ENCODE data around the gene GIMD1. TPM values are rescaled to one million over a fixed set of nuclear protein-coding genes. Genes with fewer than 3 reads are reported as not detected.

GIMD1 gene
- total and polyA plus RNA-seq, 2 experiments from 2014 or later, result not detected

DNA sequence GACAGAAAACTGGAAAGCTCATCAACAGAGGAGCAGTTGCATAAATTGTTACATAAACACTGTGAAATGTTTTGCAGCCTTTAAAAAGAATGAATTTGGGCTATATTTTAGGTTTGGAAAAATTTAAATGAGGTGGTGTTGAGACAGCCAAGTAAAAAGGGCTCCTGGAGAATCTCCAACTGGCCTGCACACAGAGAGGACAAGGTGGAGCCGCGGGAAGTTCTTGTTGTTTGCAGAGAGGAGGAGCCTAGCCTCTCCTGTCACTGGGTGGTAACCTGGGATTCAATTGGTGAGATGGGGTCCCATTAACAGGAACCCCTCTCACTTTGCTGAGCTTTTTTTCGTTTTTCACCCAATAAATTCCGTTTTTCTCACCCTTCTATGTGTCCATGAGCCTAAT is 13.4 kb downstream of the GIMD1 start:
- Mint-ChIP-seq H3K4me3 (no peak overlapping the region), H3K27ac (no peak overlapping the region), H3K9me3 (no peaks in the 10 kb centered on the region), H3K4me1 (peaks cover 2% of the 10 kb centered on the region; the same call in 1 of the 3 replicates), H3K36me3 (ENCODE audit: low read depth) (no peaks in the 10 kb centered on the region), H3K27me3 (ENCODE audit: insufficient read depth, low read depth, poor library complexity) (no peaks in the 10 kb centered on the region)
- Histone ChIP-seq H3F3A (replicated peaks; ENCODE audit: low read depth) (no peaks in the 10 kb centered on the region), H3K27ac (ENCODE audit: low read depth) (no peak overlapping the region), H3K79me2 (replicated peaks; ENCODE audit: insufficient read depth) (no peaks in the 10 kb centered on the region), H3K36me3 (ENCODE audit: insufficient read depth) (no peaks in the 10 kb centered on the region), H2AFZ (no peak overlapping the region), H3K9me2 (ENCODE audit: insufficient read depth) (no peaks in the 10 kb centered on the region), H4K20me1 (replicated peaks; ENCODE audit: insufficient read depth) (no peaks in the 10 kb centered on the region), H3K4me3 (no peak overlapping the region), H3K27me3 (ENCODE audit: insufficient read depth) (no peaks in the 10 kb centered on the region), H3K4me2 (no peak overlapping the region), H3K4me1 (ENCODE audit: insufficient read depth) (no peaks in the 10 kb centered on the region)
- TF ChIP-seq ZNF331 (CRISPR knock-in tag; IDR thresholded peaks at IDR 0.05; ENCODE audit: low read depth) (no peak), EZH2phosphoT487 (IDR thresholded peaks at IDR 0.05; ENCODE audit: unreplicated experiment) (no peak), POLR2AphosphoS5 (IDR thresholded peaks at IDR 0.05; ENCODE audit: low read depth) (no peak), EZH2 (IDR thresholded peaks at IDR 0.05; ENCODE audit: low read depth, unreplicated experiment) (no peak)
- TF ChIP-seq, protein P1, sequence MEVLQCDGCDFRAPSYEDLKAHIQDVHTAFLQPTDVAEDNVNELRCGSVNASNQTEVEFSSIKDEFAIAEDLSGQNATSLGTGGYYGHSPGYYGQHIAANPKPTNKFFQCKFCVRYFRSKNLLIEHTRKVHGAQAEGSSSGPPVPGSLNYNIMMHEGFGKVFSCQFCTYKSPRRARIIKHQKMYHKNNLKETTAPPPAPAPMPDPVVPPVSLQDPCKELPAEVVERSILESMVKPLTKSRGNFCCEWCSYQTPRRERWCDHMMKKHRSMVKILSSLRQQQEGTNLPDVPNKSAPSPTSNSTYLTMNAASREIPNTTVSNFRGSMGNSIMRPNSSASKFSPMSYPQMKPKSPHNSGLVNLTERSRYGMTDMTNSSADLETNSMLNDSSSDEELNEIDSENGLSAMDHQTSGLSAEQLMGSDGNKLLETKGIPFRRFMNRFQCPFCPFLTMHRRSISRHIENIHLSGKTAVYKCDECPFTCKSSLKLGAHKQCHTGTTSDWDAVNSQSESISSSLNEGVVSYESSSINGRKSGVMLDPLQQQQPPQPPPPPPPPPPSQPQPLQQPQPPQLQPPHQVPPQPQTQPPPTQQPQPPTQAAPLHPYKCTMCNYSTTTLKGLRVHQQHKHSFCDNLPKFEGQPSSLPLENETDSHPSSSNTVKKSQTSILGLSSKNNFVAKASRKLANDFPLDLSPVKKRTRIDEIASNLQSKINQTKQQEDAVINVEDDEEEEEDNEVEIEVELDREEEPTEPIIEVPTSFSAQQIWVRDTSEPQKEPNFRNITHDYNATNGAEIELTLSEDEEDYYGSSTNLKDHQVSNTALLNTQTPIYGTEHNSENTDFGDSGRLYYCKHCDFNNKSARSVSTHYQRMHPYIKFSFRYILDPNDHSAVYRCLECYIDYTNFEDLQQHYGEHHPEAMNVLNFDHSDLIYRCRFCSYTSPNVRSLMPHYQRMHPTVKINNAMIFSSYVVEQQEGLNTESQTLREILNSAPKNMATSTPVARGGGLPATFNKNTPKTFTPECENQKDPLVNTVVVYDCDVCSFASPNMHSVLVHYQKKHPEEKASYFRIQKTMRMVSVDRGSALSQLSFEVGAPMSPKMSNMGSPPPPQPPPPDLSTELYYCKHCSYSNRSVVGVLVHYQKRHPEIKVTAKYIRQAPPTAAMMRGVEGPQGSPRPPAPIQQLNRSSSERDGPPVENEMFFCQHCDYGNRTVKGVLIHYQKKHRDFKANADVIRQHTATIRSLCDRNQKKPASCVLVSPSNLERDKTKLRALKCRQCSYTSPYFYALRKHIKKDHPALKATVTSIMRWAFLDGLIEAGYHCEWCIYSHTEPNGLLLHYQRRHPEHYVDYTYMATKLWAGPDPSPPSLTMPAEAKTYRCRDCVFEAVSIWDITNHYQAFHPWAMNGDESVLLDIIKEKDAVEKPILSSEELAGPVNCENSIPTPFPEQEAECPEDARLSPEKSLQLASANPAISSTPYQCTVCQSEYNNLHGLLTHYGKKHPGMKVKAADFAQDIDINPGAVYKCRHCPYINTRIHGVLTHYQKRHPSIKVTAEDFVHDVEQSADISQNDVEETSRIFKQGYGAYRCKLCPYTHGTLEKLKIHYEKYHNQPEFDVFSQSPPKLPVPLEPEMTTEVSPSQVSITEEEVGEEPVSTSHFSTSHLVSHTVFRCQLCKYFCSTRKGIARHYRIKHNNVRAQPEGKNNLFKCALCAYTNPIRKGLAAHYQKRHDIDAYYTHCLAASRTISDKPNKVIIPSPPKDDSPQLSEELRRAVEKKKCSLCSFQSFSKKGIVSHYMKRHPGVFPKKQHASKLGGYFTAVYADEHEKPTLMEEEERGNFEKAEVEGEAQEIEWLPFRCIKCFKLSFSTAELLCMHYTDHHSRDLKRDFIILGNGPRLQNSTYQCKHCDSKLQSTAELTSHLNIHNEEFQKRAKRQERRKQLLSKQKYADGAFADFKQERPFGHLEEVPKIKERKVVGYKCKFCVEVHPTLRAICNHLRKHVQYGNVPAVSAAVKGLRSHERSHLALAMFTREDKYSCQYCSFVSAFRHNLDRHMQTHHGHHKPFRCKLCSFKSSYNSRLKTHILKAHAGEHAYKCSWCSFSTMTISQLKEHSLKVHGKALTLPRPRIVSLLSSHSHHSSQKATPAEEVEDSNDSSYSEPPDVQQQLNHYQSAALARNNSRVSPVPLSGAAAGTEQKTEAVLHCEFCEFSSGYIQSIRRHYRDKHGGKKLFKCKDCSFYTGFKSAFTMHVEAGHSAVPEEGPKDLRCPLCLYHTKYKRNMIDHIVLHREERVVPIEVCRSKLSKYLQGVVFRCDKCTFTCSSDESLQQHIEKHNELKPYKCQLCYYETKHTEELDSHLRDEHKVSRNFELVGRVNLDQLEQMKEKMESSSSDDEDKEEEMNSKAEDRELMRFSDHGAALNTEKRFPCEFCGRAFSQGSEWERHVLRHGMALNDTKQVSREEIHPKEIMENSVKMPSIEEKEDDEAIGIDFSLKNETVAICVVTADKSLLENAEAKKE (CRISPR knock-in tag; IDR thresholded peaks at IDR 0.05), result no peak
- TF ChIP-seq, protein P2, sequence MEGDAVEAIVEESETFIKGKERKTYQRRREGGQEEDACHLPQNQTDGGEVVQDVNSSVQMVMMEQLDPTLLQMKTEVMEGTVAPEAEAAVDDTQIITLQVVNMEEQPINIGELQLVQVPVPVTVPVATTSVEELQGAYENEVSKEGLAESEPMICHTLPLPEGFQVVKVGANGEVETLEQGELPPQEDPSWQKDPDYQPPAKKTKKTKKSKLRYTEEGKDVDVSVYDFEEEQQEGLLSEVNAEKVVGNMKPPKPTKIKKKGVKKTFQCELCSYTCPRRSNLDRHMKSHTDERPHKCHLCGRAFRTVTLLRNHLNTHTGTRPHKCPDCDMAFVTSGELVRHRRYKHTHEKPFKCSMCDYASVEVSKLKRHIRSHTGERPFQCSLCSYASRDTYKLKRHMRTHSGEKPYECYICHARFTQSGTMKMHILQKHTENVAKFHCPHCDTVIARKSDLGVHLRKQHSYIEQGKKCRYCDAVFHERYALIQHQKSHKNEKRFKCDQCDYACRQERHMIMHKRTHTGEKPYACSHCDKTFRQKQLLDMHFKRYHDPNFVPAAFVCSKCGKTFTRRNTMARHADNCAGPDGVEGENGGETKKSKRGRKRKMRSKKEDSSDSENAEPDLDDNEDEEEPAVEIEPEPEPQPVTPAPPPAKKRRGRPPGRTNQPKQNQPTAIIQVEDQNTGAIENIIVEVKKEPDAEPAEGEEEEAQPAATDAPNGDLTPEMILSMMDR (conservative IDR thresholded peaks at IDR 0.05; ENCODE audit: low read depth in 2 of 2), result no peak
- TF ChIP-seq, protein P3, sequence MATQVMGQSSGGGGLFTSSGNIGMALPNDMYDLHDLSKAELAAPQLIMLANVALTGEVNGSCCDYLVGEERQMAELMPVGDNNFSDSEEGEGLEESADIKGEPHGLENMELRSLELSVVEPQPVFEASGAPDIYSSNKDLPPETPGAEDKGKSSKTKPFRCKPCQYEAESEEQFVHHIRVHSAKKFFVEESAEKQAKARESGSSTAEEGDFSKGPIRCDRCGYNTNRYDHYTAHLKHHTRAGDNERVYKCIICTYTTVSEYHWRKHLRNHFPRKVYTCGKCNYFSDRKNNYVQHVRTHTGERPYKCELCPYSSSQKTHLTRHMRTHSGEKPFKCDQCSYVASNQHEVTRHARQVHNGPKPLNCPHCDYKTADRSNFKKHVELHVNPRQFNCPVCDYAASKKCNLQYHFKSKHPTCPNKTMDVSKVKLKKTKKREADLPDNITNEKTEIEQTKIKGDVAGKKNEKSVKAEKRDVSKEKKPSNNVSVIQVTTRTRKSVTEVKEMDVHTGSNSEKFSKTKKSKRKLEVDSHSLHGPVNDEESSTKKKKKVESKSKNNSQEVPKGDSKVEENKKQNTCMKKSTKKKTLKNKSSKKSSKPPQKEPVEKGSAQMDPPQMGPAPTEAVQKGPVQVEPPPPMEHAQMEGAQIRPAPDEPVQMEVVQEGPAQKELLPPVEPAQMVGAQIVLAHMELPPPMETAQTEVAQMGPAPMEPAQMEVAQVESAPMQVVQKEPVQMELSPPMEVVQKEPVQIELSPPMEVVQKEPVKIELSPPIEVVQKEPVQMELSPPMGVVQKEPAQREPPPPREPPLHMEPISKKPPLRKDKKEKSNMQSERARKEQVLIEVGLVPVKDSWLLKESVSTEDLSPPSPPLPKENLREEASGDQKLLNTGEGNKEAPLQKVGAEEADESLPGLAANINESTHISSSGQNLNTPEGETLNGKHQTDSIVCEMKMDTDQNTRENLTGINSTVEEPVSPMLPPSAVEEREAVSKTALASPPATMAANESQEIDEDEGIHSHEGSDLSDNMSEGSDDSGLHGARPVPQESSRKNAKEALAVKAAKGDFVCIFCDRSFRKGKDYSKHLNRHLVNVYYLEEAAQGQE (IDR thresholded peaks at IDR 0.05; ENCODE audit: unreplicated experiment), result no peak
- peak; percentile 83 for ATAC-seq
- DNase-seq (ENCODE audit: low spot score), result peak; percentile 43

All from GM23338 (cell line).